SH-SY5Y (cell line): ENCODE measurements around the gene GOLGA8J.

Experiments
- GATA2 ChIP-seq: IDR thresholded peaks from 2 replicates; pipeline ENCODE4 v1.6.1; 2011; ENCODE audit warnings: mild to moderate bottlenecking, low read depth, low read length
- GATA3 ChIP-seq: IDR thresholded peaks from 2 replicates; pipeline ENCODE4 v1.6.1; 2011; ENCODE audit warnings: low read depth, mild to moderate bottlenecking, low read length, moderate library complexity

DNA sequence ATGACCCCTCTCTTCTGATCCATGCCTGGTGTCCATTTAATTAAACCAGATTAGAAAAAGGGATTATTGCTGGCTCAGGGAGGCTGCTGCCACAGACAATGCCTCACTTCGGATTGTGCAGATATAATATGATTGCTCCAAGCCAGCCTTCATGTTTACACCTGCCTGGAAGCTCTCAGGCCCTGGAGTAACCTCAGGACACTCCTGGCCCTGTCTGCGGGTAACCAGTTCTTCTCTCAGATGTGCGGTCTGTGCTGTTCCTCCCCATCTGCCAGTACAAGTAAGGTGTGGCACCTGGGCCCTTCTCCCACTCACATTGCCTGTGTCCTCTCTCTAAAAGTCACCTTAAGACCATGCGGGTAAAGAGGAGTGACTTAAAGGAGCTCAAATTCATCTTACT, 8.8 kb upstream of the GOLGA8J start:
- TF ChIP-seq GATA3 (no peak), GATA2 (no peak)
